GM10266 (cell line): ENCODE data around the gene ABT1.

Source experiments
- DNase-seq: peaks from one replicate; pipeline ENCODE4 v3.0.0; 2012; ENCODE audit errors: extremely low spot score
- TF ChIP-seq, protein P1 (sequence below): IDR thresholded peaks from 2 replicates; pipeline ENCODE4 v1.5.1; 2012; ENCODE audit warnings: mild to moderate bottlenecking, low read depth; ENCODE audit not compliant: control insufficient read depth, insufficient read depth; ENCODE audit errors: missing control alignments

The ABT1 gene

DNA sequence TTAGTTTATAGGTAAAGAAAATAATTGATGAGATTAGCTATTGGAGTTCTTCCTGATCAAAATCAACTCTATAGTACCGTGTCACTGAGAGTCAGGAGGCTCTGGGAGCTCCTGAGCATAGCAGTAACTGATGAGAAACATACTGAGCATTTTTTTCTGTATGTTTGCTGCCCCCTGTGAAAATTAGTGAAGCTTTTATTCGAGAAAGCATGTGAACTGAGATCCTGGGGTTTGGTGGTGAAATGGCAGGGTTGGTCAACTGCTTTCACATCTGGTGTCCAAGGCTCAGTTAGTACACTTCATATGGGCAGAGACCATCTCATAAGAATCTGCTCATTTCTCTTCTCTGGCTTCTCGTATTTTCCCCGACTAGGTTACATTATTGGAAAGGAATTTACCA lies 4.1 kb upstream of the ABT1 start:
- TF ChIP-seq, protein P1, sequence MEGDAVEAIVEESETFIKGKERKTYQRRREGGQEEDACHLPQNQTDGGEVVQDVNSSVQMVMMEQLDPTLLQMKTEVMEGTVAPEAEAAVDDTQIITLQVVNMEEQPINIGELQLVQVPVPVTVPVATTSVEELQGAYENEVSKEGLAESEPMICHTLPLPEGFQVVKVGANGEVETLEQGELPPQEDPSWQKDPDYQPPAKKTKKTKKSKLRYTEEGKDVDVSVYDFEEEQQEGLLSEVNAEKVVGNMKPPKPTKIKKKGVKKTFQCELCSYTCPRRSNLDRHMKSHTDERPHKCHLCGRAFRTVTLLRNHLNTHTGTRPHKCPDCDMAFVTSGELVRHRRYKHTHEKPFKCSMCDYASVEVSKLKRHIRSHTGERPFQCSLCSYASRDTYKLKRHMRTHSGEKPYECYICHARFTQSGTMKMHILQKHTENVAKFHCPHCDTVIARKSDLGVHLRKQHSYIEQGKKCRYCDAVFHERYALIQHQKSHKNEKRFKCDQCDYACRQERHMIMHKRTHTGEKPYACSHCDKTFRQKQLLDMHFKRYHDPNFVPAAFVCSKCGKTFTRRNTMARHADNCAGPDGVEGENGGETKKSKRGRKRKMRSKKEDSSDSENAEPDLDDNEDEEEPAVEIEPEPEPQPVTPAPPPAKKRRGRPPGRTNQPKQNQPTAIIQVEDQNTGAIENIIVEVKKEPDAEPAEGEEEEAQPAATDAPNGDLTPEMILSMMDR, result no peak
- DNase-seq, result no peak

DNA sequence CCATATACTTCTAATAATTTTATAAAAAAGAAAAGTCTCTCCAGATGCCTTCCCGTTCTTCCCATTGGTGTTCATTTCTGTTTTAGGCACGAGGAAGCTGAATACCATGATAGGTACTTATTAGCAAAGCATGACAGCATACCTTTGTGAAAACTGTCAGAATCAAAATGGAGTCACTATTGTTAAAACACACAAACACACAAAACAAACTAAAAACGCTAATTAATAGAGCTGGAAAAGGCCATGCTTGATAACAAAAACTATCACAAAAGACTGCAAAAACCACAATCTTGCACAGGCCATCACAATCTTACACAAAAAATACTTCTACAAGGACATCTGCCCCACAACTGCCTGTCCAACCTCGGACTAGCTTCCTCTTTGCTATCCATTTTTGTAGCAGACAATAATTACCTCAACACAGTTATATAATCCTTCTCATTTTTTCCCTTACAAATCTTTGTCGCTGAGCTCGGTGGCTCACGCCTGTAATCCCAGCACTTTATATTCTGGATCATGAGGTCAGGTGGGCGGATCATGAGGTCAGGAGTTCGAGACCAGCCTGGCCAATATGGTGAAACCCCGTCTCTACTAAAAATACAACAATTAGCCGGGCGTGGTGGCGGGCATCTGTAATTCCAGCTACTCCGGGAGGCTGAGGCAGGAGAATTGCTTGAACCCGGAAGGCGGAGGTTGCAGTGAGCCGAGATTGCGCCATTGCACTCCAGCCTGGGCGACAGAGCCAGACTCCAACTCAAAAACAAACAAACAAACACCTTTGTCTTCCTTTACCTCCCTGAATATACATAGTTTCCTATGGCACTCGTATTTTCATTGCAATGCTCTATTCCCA lies 3.2 kb upstream of the ABT1 start:
- TF ChIP-seq, protein P1, result no peak
- DNase-seq, result no peak

DNA sequence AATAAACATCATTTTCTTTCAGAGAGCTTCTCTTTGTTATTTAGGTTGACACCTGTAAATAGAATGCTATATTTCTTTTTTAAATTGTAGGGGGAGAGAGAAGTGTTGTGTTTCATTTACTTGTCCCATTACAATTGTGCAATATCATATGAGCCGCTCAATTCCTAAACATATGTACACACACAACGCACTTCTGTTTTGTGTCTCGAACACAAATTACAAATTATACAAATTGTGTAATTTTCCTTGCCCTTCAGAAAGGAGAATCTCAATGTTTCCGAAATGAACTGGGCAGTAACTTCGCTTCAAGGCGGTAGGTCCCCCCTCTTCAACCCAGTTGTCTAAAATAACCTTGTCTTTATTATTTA lies 2.6 kb upstream of the ABT1 start:
- no peak for DNase-seq
- TF ChIP-seq, protein P1, result no peak

DNA sequence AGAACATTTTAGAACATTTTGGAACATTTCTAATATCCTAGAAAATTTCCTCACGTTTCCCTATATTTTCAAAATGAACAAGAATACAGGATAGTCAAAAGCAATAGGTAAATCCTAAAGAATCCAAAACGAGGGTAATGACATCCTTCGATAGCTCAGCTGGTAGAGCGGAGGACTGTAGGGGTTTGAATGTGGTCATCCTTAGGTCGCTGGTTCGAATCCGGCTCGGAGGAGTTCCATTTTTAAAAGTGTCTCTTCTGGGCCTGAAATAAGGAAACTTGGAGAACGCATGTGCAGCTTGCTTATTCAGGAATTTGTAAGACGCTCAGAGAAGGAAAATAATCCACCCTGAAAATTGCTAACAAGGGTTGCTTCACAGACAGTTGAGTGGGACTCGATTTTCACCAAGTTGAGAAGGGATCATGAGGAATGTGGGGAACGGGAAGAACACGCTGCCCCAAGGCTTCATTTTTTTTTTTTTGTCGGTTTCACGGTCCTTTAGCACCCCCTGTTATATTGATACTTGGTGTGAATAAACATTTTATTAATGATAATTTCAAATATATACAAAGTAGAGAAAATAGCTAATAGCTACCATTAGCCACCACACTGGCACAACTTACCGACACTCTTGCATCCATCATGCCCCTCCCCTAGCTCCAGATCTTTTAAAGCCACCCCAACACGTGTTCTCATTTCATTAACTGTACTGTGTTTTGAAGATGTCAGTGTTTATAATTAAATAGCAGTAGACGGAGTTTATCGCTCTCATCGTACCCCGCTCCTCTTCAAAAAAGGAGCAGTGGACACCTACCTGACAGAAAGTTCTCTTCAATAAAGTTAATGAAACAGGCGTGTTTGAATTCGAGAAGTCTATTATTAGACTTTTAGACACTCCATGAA lies 1.8 kb upstream of the ABT1 start:
- no peak for DNase-seq
- TF ChIP-seq, protein P1, result no peak

GRCh38 chr6:26595669-26596269 lies 984 bp upstream of the ABT1 start:
- DNase-seq, result peak; percentile 70
- TF ChIP-seq, protein P1, result peak; percentile 95

- TF ChIP-seq, protein P1, result no peak
- no peak for DNase-seq
Measured at GRCh38 chr6:26597389-26597766, 625 bp downstream of the ABT1 start.
